Endothelial cell of umbilical vein (primary cell): ENCODE measurements around the gene UPF2.

ENCODE experiments used
- EZH2 ChIP-seq: IDR thresholded peaks from 2 replicates; pipeline ENCODE4 v1.6.1; 2012; ENCODE audit warnings: borderline replicate concordance, low read depth, mild to moderate bottlenecking, moderate library complexity, low read length, inconsistent platforms; ENCODE audit not compliant: severe bottlenecking
- FOS ChIP-seq: IDR thresholded peaks from 2 replicates; pipeline ENCODE4 v1.6.1; 2011; ENCODE audit warnings: mild to moderate bottlenecking, low read length, moderate library complexity, borderline replicate concordance; ENCODE audit not compliant: insufficient read depth
- MYC ChIP-seq: IDR thresholded peaks from one replicate; pipeline ENCODE4 v1.6.1; 2011; ENCODE audit warnings: mild to moderate bottlenecking, low read depth, low read length
- POLR2A ChIP-seq: IDR thresholded peaks from 2 replicates; pipeline ENCODE4 v1.6.1; 2012; ENCODE audit warnings: low read depth, mild to moderate bottlenecking, control low read depth, low read length
- POLR2AphosphoS5 ChIP-seq: IDR thresholded peaks from 2 replicates; pipeline ENCODE4 v1.6.1; 2012; ENCODE audit warnings: low read depth, mild to moderate bottlenecking, control low read depth, low read length, moderate library complexity; ENCODE audit not compliant: insufficient read depth
- TF ChIP-seq, protein P1 (sequence below), 2 donors: IDR thresholded peaks; 1 replicate in 1 of 2; 2 replicates in 1 of 2; pipeline ENCODE4 v1.5.1; 2011; ENCODE audit warnings: low read length in 2 of 2, mild to moderate bottlenecking in 2 of 2, moderate library complexity in 2 of 2, control low read depth in 1 of 2, inconsistent platforms in 1 of 2, low read depth in 1 of 2; ENCODE audit not compliant: insufficient read depth in 1 of 2; ENCODE audit errors: extremely low read depth in 1 of 2
- TF ChIP-seq, protein P2 (sequence below): IDR thresholded peaks from 2 replicates; pipeline ENCODE4 v1.6.1; 2011; ENCODE audit not compliant: insufficient read depth, insufficient read length

DNA sequence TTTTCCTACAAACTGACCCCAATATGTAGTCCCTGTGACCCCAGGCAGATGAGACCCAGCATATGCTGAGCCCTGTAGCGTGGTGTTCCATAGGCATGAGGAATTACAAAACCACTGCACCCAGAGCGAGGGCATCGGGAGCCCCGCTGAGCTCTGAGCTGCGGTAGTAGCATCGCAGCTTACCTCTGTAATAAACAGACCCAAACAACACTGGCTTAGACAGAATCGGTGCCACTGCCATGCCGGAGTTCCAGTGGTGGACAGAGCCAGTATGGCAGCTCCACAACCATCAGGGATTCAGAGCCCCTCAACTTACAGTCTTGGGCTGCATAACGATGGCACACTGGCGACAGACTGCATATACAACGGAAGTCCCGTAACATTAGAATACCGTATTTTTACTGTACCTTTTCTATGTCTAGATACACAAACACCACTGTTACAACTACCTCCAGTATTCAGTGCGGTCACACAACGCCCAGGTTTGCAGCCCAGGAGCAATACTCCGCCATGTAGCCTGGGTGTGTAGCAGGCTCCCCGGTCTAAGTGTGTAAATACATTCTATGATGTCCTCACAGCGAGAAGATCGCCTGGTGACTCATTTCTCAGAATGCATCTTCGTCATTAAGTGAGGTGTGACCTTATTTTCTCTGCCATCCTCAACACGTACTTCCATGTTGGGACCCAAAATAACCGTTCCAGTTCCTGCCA, 150.7 kb downstream of the UPF2 start:
- TF ChIP-seq, protein P1, sequence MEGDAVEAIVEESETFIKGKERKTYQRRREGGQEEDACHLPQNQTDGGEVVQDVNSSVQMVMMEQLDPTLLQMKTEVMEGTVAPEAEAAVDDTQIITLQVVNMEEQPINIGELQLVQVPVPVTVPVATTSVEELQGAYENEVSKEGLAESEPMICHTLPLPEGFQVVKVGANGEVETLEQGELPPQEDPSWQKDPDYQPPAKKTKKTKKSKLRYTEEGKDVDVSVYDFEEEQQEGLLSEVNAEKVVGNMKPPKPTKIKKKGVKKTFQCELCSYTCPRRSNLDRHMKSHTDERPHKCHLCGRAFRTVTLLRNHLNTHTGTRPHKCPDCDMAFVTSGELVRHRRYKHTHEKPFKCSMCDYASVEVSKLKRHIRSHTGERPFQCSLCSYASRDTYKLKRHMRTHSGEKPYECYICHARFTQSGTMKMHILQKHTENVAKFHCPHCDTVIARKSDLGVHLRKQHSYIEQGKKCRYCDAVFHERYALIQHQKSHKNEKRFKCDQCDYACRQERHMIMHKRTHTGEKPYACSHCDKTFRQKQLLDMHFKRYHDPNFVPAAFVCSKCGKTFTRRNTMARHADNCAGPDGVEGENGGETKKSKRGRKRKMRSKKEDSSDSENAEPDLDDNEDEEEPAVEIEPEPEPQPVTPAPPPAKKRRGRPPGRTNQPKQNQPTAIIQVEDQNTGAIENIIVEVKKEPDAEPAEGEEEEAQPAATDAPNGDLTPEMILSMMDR (IDR thresholded peaks at IDR 0.05; ENCODE audit: extremely low read depth in 1 of 2, insufficient read depth in 1 of 2, low read depth in 1 of 2, low read length in 2 of 2): no peak
- no peak for TF ChIP-seq POLR2A
- TF ChIP-seq, protein P2, sequence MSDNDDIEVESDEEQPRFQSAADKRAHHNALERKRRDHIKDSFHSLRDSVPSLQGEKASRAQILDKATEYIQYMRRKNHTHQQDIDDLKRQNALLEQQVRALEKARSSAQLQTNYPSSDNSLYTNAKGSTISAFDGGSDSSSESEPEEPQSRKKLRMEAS: no peak
- no peak for TF ChIP-seq POLR2AphosphoS5
- no peak for TF ChIP-seq MYC
- no peak for TF ChIP-seq FOS
- TF ChIP-seq EZH2: no peak
